Measurements from ENCODE around the gene TP53INP2.

- no peak for TF ChIP-seq CTCF (IDR thresholded peaks at IDR 0.05; ENCODE audit: low read length)
- TF ChIP-seq EZH2 (IDR thresholded peaks at IDR 0.05; ENCODE audit: borderline replicate concordance, low read length) = no peak
These were observed 544 bp upstream of the TP53INP2 start for GRCh38 chr20:34703424-34704176.

All from OCI-LY1 (cell line).